ENCODE measurements around the gene STPG3. TPM values are rescaled to one million over a fixed set of nuclear protein-coding genes. Genes with fewer than 3 reads are reported as not detected.

STPG3 gene
- total and polyA plus RNA-seq, 2 of the 13 experiments (the other 11 are each of a cell fraction or from before 2014, with no cell fraction given), result not detected

DNA sequence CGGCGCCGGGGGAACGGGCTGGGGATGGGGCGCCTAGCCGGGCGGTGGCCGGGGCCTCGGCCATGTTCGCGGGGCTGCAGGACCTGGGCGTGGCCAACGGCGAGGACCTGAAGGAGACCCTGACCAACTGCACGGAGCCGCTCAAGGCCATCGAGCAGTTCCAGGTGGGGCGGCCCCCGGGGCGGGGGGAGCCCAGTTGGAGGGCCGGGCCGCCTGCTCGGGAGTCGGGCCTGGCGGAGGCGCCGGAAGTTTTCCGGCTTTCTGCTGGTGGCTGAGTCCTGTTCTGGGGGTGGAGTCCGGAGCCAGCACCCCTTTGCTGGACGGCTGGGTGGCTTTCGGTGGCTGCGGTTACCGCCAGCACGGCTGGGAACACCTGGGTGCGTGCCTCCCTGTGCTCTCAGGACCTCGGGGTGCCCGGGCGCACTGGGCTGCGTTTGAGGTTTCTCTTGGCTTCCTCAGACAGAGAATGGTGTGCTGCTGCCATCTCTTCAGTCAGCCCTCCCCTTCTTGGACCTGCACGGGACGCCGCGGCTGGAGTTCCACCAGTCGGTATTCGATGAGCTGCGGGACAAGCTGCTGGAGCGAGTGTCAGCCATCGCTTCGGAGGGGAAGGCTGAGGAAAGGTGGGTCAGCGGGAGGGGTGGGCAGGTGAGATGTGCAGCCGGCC lies 4.5 kb downstream of the STPG3 start (continued):
- TF ChIP-seq, protein P1, sequence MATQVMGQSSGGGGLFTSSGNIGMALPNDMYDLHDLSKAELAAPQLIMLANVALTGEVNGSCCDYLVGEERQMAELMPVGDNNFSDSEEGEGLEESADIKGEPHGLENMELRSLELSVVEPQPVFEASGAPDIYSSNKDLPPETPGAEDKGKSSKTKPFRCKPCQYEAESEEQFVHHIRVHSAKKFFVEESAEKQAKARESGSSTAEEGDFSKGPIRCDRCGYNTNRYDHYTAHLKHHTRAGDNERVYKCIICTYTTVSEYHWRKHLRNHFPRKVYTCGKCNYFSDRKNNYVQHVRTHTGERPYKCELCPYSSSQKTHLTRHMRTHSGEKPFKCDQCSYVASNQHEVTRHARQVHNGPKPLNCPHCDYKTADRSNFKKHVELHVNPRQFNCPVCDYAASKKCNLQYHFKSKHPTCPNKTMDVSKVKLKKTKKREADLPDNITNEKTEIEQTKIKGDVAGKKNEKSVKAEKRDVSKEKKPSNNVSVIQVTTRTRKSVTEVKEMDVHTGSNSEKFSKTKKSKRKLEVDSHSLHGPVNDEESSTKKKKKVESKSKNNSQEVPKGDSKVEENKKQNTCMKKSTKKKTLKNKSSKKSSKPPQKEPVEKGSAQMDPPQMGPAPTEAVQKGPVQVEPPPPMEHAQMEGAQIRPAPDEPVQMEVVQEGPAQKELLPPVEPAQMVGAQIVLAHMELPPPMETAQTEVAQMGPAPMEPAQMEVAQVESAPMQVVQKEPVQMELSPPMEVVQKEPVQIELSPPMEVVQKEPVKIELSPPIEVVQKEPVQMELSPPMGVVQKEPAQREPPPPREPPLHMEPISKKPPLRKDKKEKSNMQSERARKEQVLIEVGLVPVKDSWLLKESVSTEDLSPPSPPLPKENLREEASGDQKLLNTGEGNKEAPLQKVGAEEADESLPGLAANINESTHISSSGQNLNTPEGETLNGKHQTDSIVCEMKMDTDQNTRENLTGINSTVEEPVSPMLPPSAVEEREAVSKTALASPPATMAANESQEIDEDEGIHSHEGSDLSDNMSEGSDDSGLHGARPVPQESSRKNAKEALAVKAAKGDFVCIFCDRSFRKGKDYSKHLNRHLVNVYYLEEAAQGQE (IDR thresholded peaks at IDR 0.05; ENCODE audit: borderline replicate concordance in 1 of 2, low read depth in 1 of 2, low read length in 2 of 2), result no peak
- TF ChIP-seq ZC3H4 (CRISPR knock-in tag; IDR thresholded peaks at IDR 0.05; ENCODE audit: borderline replicate concordance) (no peak), ZNF326 (CRISPR knock-in tag; IDR thresholded peaks at IDR 0.05; ENCODE audit: borderline replicate concordance) (no peak), BRD4 (CRISPR knock-in tag; IDR thresholded peaks at IDR 0.05) (peak; percentile 11; the same call in 1 of the 2 replicates), NFE2L1 (CRISPR knock-in tag; IDR thresholded peaks at IDR 0.05; ENCODE audit: borderline replicate concordance) (no peak), ZFY (CRISPR knock-in tag; IDR thresholded peaks at IDR 0.05) (peak; percentile 54; the same call in 1 of the 2 replicates), ZNF484 (CRISPR knock-in tag; IDR thresholded peaks at IDR 0.05; ENCODE audit: borderline replicate concordance, low read depth) (no peak), SYNCRIP (IDR thresholded peaks at IDR 0.05; ENCODE audit: insufficient read depth, low read depth, low read length) (no peak), ZNF607 (CRISPR knock-in tag; IDR thresholded peaks at IDR 0.05; ENCODE audit: borderline replicate concordance) (0 out of 2 replicates have a peak, but pooled peaks have one; percentile 24), ZNF30 (CRISPR knock-in tag; IDR thresholded peaks at IDR 0.05) (no peak)
- TF ChIP-seq, protein P2, sequence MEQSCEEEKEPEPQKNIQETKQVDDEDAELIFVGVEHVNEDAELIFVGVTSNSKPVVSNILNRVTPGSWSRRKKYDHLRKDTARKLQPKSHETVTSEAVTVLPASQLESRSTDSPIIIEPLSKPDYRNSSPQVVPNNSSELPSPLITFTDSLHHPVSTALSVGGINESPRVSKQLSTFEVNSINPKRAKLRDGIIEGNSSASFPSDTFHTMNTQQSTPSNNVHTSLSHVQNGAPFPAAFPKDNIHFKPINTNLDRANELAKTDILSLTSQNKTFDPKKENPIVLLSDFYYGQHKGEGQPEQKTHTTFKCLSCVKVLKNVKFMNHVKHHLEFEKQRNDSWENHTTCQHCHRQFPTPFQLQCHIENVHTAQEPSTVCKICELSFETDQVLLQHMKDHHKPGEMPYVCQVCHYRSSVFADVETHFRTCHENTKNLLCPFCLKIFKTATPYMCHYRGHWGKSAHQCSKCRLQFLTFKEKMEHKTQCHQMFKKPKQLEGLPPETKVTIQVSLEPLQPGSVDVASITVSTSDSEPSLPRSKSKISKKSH (CRISPR knock-in tag; IDR thresholded peaks at IDR 0.05; ENCODE audit: borderline replicate concordance), result 0 out of 2 replicates have a peak, but pooled peaks have one; percentile 21
- TF ChIP-seq, protein P3, sequence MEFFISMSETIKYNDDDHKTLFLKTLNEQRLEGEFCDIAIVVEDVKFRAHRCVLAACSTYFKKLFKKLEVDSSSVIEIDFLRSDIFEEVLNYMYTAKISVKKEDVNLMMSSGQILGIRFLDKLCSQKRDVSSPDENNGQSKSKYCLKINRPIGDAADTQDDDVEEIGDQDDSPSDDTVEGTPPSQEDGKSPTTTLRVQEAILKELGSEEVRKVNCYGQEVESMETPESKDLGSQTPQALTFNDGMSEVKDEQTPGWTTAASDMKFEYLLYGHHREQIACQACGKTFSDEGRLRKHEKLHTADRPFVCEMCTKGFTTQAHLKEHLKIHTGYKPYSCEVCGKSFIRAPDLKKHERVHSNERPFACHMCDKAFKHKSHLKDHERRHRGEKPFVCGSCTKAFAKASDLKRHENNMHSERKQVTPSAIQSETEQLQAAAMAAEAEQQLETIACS (CRISPR knock-in tag; IDR thresholded peaks at IDR 0.05), result peak; percentile 4; the same call in 1 of the 2 replicates
- TF ChIP-seq, protein P4, sequence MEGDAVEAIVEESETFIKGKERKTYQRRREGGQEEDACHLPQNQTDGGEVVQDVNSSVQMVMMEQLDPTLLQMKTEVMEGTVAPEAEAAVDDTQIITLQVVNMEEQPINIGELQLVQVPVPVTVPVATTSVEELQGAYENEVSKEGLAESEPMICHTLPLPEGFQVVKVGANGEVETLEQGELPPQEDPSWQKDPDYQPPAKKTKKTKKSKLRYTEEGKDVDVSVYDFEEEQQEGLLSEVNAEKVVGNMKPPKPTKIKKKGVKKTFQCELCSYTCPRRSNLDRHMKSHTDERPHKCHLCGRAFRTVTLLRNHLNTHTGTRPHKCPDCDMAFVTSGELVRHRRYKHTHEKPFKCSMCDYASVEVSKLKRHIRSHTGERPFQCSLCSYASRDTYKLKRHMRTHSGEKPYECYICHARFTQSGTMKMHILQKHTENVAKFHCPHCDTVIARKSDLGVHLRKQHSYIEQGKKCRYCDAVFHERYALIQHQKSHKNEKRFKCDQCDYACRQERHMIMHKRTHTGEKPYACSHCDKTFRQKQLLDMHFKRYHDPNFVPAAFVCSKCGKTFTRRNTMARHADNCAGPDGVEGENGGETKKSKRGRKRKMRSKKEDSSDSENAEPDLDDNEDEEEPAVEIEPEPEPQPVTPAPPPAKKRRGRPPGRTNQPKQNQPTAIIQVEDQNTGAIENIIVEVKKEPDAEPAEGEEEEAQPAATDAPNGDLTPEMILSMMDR (CRISPR knock-in tag; IDR thresholded peaks at IDR 0.05), result no peak
- TF ChIP-seq, protein P5, sequence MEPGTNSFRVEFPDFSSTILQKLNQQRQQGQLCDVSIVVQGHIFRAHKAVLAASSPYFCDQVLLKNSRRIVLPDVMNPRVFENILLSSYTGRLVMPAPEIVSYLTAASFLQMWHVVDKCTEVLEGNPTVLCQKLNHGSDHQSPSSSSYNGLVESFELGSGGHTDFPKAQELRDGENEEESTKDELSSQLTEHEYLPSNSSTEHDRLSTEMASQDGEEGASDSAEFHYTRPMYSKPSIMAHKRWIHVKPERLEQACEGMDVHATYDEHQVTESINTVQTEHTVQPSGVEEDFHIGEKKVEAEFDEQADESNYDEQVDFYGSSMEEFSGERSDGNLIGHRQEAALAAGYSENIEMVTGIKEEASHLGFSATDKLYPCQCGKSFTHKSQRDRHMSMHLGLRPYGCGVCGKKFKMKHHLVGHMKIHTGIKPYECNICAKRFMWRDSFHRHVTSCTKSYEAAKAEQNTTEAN (CRISPR knock-in tag; conservative IDR thresholded peaks at IDR 0.05), result peak; percentile 11; the same call in 1 of the 2 replicates
- TF ChIP-seq, protein P6, sequence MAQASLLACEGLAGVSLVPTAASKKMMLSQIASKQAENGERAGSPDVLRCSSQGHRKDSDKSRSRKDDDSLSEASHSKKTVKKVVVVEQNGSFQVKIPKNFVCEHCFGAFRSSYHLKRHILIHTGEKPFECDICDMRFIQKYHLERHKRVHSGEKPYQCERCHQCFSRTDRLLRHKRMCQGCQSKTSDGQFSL (CRISPR knock-in tag; IDR thresholded peaks at IDR 0.05), result no peak

All from HepG2 (cell line).